Calu3 (cell line): ENCODE results near the gene PKHD1. TPM values are rescaled to one million over a fixed set of nuclear protein-coding genes. Genes with fewer than 3 reads are reported as not detected.
"Not testable (repeated sequence)": the region's sequence is repeated elsewhere in the genome, so short reads cannot be mapped to it uniquely, and the experiment has no call there.

Experiments
- BruUV-seq: library from RNA; stranded (reverse); fragments of 400-500 nt; replicated peaks from 2 replicates; lab custom pipeline; 2021; lab: Mats Ljungman, UMichigan
- CTCF ChIA-PET: fragments of 300-600 bp; sonication (Branson Sonifier 250); formaldehyde crosslinking; loops from one replicate; lab custom pipeline; 2022; ENCODE audit warnings: antibody characterized with exemption; lab: Charles Lee
- DNase-seq: peaks from one replicate; pipeline ENCODE4 v3.0.0; 2022
- H3K27ac Mint-ChIP-seq: one replicate; pipeline ENCODE4 v1.8.0; 2022; ENCODE audit warnings: mixed read lengths; ENCODE audit not compliant: unreplicated experiment
- H3K27me3 Mint-ChIP-seq: one replicate; pipeline ENCODE4 v1.8.0; 2022; ENCODE audit warnings: mixed read lengths; ENCODE audit not compliant: unreplicated experiment
- H3K36me3 Mint-ChIP-seq: one replicate; pipeline ENCODE4 v1.8.0; 2022; ENCODE audit warnings: mild to moderate bottlenecking, moderate library complexity, mixed read lengths; ENCODE audit not compliant: insufficient read depth, unreplicated experiment
- H3K4me1 Mint-ChIP-seq: one replicate; pipeline ENCODE4 v1.8.0; 2022; ENCODE audit warnings: mild to moderate bottlenecking, low read depth, mixed read lengths; ENCODE audit not compliant: unreplicated experiment
- H3K4me3 Mint-ChIP-seq: one replicate; pipeline ENCODE4 v1.8.0; 2022; ENCODE audit warnings: mild to moderate bottlenecking, low read depth, moderate library complexity, mixed read lengths; ENCODE audit not compliant: unreplicated experiment
- H3K9me3 Mint-ChIP-seq: one replicate; pipeline ENCODE4 v1.8.0; 2022; ENCODE audit warnings: low read depth, mixed read lengths; ENCODE audit not compliant: unreplicated experiment
- intact Hi-C: fragments of 100-400 bp; cut with micrococcal nuclease; formaldehyde crosslinking; loops from one replicate; pipeline ENCODE4 v1.10.0; 2022; ENCODE audit not compliant: unreplicated experiment
- total RNA-seq: library from RNA; stranded (reverse); gene quantifications from 2 replicates; pipeline ENCODE4 v1.2.3, GENCODE V29; 2022
- TF ChIP-seq, protein P1 (sequence below): fragments of 200-600 bp; IDR thresholded peaks from one replicate; pipeline ENCODE4 v1.8.0; 2022; ENCODE audit warnings: antibody characterized with exemption; ENCODE audit not compliant: unreplicated experiment

The PKHD1 gene
- total RNA-seq, 1 experiment from 2014 or later: 25.2 TPM

DNA sequence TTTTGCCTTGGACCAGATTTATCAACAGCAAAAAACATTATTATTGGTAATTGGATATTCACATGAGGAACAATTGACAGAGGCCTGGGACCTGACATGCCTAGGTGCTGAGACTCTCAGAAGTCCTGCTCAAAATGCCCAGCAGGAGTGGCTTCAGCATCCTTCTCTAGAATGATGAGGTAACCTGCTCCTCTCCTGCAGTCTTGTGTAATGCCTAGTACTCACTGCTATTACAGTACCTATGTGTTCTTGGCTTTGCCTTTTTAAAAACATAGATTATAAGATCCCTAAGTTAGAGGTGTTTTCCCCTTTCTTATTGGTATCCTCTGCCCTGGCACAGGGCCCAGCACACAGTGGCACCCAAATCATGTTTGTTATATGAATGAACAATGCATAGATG, 230.9 kb downstream of the PKHD1 start:
- intact Hi-C loops: loop anchor here (10.0 kb wide), 1 partner anchor 1042 kb away; the partner anchor contains the start of gene TFAP2B
- Mint-ChIP-seq H3K4me3 (no peak overlapping the region), H3K9me3 (peaks cover 3% of the 10 kb centered on the region), H3K36me3 (peaks cover 10% of the 10 kb centered on the region), H3K4me1 (peaks cover 8% of the 10 kb centered on the region), H3K27ac (no peak overlapping the region), H3K27me3 (no peaks in the 10 kb centered on the region)
- TF ChIP-seq, protein P1, sequence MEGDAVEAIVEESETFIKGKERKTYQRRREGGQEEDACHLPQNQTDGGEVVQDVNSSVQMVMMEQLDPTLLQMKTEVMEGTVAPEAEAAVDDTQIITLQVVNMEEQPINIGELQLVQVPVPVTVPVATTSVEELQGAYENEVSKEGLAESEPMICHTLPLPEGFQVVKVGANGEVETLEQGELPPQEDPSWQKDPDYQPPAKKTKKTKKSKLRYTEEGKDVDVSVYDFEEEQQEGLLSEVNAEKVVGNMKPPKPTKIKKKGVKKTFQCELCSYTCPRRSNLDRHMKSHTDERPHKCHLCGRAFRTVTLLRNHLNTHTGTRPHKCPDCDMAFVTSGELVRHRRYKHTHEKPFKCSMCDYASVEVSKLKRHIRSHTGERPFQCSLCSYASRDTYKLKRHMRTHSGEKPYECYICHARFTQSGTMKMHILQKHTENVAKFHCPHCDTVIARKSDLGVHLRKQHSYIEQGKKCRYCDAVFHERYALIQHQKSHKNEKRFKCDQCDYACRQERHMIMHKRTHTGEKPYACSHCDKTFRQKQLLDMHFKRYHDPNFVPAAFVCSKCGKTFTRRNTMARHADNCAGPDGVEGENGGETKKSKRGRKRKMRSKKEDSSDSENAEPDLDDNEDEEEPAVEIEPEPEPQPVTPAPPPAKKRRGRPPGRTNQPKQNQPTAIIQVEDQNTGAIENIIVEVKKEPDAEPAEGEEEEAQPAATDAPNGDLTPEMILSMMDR: no peak
- no TSS peak for BruUV-seq
- CTCF ChIA-PET: no interaction called here
- no peak for DNase-seq

DNA sequence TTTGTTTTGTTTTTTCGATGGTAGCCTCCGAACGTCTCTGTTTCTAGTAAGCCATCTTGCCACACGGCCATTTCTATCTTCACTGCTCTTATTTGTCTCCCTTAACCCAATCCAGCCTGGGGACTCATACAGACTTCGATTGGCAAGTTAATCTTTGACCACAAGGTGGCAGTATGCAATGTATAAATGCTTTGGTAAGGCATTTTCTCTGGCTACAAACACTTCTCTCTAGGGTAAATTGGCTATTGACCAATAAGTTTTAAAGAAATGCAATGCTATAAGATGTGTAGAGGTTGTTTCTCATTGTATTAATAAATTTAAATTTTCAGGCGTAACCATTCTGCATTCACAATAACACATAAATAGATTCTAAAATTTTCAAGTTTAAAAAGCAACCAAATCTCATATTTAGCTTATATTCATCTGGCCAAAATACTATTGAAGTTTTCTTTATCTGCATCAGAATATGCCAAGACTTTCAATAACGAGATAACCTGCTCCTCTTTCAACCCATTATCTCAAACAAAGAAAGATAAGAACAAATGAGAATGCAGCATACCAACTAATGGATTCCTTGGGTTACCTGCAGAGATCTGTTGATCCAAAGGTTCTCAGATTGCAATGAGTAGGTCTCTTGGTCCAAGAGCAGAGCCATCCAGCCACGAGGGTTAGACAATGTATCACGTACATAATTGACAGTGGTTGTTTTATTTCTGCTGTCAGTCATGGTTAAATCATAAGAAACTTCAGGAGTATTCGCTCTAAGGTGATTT, 231.9 kb downstream of the PKHD1 start:
- no peak overlapping the region for H3K27ac Mint-ChIP-seq
- CTCF ChIA-PET: no interaction called here
- peaks cover 8% of the 10 kb centered on the region for H3K4me1 Mint-ChIP-seq
- no TSS peak for BruUV-seq
- H3K27me3 Mint-ChIP-seq: no peaks in the 10 kb centered on the region
- H3K4me3 Mint-ChIP-seq: no peak overlapping the region
- peaks cover 3% of the 10 kb centered on the region for H3K9me3 Mint-ChIP-seq
- peak; percentile 39 for DNase-seq
- TF ChIP-seq, protein P1: peak; percentile 67
- intact Hi-C loops: loop anchor here (1.0 to 10.0 kb wide), 3 partner anchors 104 to 1041 kb away; partner anchors contain the start of gene TFAP2B
- peaks cover 10% of the 10 kb centered on the region for H3K36me3 Mint-ChIP-seq

DNA sequence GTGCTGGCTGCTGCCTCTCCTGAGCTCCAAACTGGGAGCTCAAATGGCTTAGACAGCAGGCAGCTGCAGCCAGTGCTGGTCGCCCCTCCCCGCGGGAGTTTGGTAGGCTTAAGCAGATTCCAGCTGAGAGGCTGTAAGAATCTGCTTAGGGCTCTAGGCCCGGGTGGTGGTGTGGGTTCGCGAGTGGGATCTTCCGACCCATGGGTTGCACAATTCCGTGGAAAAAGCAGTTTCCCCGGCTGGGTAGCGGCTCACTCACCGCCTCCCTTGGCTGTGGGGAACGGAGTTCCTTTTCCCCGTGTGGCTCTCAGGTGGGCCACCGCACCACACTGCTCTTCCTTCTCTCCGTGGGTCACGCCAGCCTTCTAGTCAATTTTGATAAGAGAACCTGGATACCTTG, 232.5 kb downstream of the PKHD1 start:
- Mint-ChIP-seq H3K4me3 (no peak overlapping the region), H3K36me3 (peaks cover 10% of the 10 kb centered on the region), H3K4me1 (peaks cover 8% of the 10 kb centered on the region), H3K9me3 (peaks cover 3% of the 10 kb centered on the region), H3K27me3 (no peaks in the 10 kb centered on the region), H3K27ac (no peak overlapping the region)
- intact Hi-C loops: loop anchor here (1.0 to 10.0 kb wide), 3 partner anchors 104 to 1040 kb away; partner anchors contain the start of gene TFAP2B
- DNase-seq: no peak
- CTCF ChIA-PET: no interaction called here
- BruUV-seq: no TSS peak
- TF ChIP-seq, protein P1: no peak

DNA sequence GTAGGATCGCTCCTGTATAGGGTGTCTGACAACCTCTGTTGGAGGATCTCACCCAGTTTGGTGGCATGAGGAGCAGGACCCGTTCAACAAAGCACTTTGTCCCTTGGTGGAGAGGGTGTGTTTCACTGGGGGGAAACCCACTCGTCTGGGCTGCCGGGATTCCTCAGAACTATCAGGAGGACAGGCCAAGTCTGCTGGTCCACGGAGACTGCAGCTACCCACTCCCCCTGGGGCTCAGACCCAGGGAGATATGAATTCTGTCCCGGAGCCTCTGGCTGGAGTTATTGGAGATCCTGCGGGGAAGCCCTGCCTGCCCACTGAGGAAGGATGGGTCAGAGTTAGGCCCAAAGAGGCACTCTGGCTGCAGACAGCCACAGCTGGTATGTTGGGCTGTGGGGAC, 233.1 kb downstream of the PKHD1 start:
- no TSS peak for BruUV-seq
- Mint-ChIP-seq H3K27ac (no peak overlapping the region), H3K4me1 (peaks cover 8% of the 10 kb centered on the region), H3K4me3 (no peak overlapping the region), H3K36me3 (peaks cover 10% of the 10 kb centered on the region), H3K9me3 (peaks cover 3% of the 10 kb centered on the region), H3K27me3 (no peaks in the 10 kb centered on the region)
- TF ChIP-seq, protein P1: no peak
- intact Hi-C loops: loop anchor here (10.0 kb wide), 1 partner anchor 1040 kb away; the partner anchor contains the start of gene TFAP2B
- CTCF ChIA-PET: interaction anchor here (0.8 kb wide), 1 partner anchor 106 kb away, joined by 3 read pairs; no protein-coding TSS in a partner anchor
- no peak for DNase-seq

DNA sequence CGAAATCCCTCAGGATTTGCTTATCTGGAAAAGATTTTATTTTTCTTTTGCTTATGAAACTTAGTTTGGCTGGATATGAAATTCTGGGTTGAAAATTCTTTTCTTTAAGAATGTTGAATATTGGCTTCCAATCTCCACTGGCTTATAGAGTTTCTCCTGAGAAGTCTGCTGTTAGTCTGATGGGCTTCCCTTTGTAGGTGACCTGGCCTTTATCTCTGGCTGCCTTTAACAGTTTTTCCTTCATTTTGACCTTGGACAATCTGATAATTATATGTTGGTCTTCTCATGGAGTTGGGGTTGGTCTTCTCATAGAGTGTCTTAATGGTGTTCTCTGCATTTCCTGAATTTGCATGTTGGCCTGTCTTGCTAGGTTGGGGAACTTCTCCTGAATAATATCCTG, 234.3 kb downstream of the PKHD1 start:
- H3K36me3 Mint-ChIP-seq, DNase-seq, BruUV-seq, H3K9me3 Mint-ChIP-seq, CTCF ChIA-PET, H3K27ac Mint-ChIP-seq, H3K27me3 Mint-ChIP-seq, H3K4me1 Mint-ChIP-seq, H3K4me3 Mint-ChIP-seq: not testable (repeated sequence)
- intact Hi-C loops: loop anchor here (10.0 kb wide), 1 partner anchor 1038 kb away; the partner anchor contains the start of gene TFAP2B
